ENCODE results near the gene TRIM45.
"Not testable (repeated sequence)": the region's sequence is repeated elsewhere in the genome, so short reads cannot be mapped to it uniquely, and the experiment has no call there.

Gene TRIM45

DNA sequence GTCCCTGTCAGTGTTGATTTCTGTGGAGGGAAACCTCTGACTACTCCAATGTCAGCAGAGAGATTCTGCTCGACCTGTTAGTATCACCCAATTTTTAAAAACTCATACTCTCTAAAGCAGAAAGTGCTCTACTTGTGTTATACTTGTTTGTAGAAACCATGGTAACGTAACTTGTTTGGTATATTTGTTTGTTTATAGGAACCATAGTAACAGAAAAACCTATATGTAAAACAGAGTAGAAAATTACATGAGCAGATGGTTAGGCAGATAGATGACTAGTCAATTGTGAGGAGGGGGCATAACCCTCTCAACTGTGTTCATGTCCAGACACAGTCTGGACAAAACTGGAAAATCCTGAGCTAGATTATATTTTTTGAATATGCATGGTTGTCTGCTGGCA lies 6.7 kb downstream of the TRIM45 start:
- Histone ChIP-seq H3K4me3 (ENCODE audit: low read depth in 1 of 2, low read length in 2 of 2) (no peak overlapping the region), H3K36me3 (ENCODE audit: control insufficient read depth in 1 of 2, insufficient read depth in 2 of 2, low read length in 2 of 2) (peaks cover 12 to 33% of the 10 kb centered on the region in 2 donors), H3K27ac (ENCODE audit: low read length) (no peak overlapping the region), H3K4me1 (ENCODE audit: control insufficient read depth in 1 of 2, insufficient read depth in 2 of 2, low read length in 2 of 2) (no peaks in the 10 kb centered on the region), H3K27me3 (ENCODE audit: low read depth, low read length) (no peaks in the 10 kb centered on the region), H3K9me3 (ENCODE audit: control insufficient read depth in 1 of 2, low read length in 2 of 2) (no peaks in the 10 kb centered on the region)

- H3K27me3 ChIP-seq (ENCODE audit: low read depth, low read length) = no peaks in the 10 kb centered on the region
Measured at GRCh38 chr1:117113199-117113598, 8.3 kb downstream of the TRIM45 start.

GRCh38 chr1:117112047-117112717 lies 9.4 kb downstream of the TRIM45 start:
- Histone ChIP-seq H3K4me3 (ENCODE audit: low read depth in 1 of 2, low read length in 2 of 2) (no peak overlapping the region), H3K36me3 (ENCODE audit: control insufficient read depth in 1 of 2, insufficient read depth in 2 of 2, low read length in 2 of 2) (peaks cover 12 to 51% of the 10 kb centered on the region in 2 donors), H3K9me3 (ENCODE audit: control insufficient read depth in 1 of 2, low read length in 2 of 2) (no peaks in the 10 kb centered on the region), H3K4me1 (ENCODE audit: control insufficient read depth in 1 of 2, insufficient read depth in 2 of 2, low read length in 2 of 2) (no peaks in the 10 kb centered on the region), H3K27me3 (ENCODE audit: low read depth, low read length) (no peaks in the 10 kb centered on the region), H3K27ac (ENCODE audit: low read length) (no peak overlapping the region)

More at GRCh38 chr1:117113199-117113598, 8.3 kb downstream of the TRIM45 start:
- Histone ChIP-seq H3K9me3 (ENCODE audit: control insufficient read depth in 1 of 2, low read length in 2 of 2) (no peaks in the 10 kb centered on the region), H3K27ac (ENCODE audit: low read length) (no peak overlapping the region), H3K36me3 (ENCODE audit: control insufficient read depth in 1 of 2, insufficient read depth in 2 of 2, low read length in 2 of 2) (peaks cover 12 to 47% of the 10 kb centered on the region in 2 donors), H3K4me1 (ENCODE audit: control insufficient read depth in 1 of 2, insufficient read depth in 2 of 2, low read length in 2 of 2) (no peaks in the 10 kb centered on the region), H3K4me3 (ENCODE audit: low read depth in 1 of 2, low read length in 2 of 2) (no peak overlapping the region)

DNA sequence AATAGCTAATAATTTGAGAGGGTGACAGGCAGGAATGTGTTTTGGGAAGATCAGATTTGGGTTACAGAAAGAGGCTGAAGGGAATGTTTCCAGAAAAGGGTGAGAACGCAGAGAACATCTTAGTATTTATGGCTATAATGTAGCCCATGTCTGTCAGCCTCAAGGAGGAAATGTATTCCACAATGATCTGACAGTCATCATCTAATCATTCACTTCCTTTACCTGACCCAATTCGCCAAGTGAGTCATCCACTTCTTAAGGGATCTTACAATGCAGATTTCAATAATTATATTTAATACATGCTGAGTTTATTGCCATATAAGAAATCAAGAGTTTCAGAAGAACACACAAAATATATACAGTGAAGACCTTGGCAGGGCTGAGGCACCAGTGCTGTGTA lies 10.8 kb downstream of the TRIM45 start:
- H3K27me3 ChIP-seq (ENCODE audit: low read depth, low read length) = no peaks in the 10 kb centered on the region
- no peak overlapping the region for H3K27ac ChIP-seq (ENCODE audit: low read length)
- peaks cover 12 to 55% of the 10 kb centered on the region in 2 donors for H3K36me3 ChIP-seq (ENCODE audit: control insufficient read depth in 1 of 2, insufficient read depth in 2 of 2, low read length in 2 of 2)
- no peak overlapping the region for H3K4me3 ChIP-seq (ENCODE audit: low read depth in 1 of 2, low read length in 2 of 2)
- no peaks in the 10 kb centered on the region for H3K9me3 ChIP-seq (ENCODE audit: control insufficient read depth in 1 of 2, low read length in 2 of 2)
- H3K4me1 ChIP-seq (ENCODE audit: control insufficient read depth in 1 of 2, insufficient read depth in 2 of 2, low read length in 2 of 2) = no peaks in the 10 kb centered on the region

GRCh38 chr1:117107364-117107763 lies 14.2 kb downstream of the TRIM45 start:
- no peaks in the 10 kb centered on the region for H3K4me1 ChIP-seq (ENCODE audit: control insufficient read depth in 1 of 2, insufficient read depth in 2 of 2, low read length in 2 of 2)
- H3K36me3 ChIP-seq (ENCODE audit: control insufficient read depth in 1 of 2, insufficient read depth in 2 of 2, low read length in 2 of 2) = peaks cover 5 to 37% of the 10 kb centered on the region in 2 donors
- H3K27me3 ChIP-seq (ENCODE audit: low read depth, low read length) = no peaks in the 10 kb centered on the region
- H3K27ac ChIP-seq (ENCODE audit: low read length) = no peak overlapping the region
- no peaks in the 10 kb centered on the region for H3K9me3 ChIP-seq (ENCODE audit: control insufficient read depth in 1 of 2, low read length in 2 of 2)
- H3K4me3 ChIP-seq (ENCODE audit: low read depth in 1 of 2, low read length in 2 of 2) = no peak overlapping the region

- no peak overlapping the region for H3K4me3 ChIP-seq (ENCODE audit: low read depth in 1 of 2, low read length in 2 of 2)
- no peaks in the 10 kb centered on the region for H3K9me3 ChIP-seq (ENCODE audit: control insufficient read depth in 1 of 2, low read length in 2 of 2)
- H3K36me3 ChIP-seq (ENCODE audit: control insufficient read depth in 1 of 2, insufficient read depth in 2 of 2, low read length in 2 of 2) = peaks cover 5 to 33% of the 10 kb centered on the region in 2 donors
- no peaks in the 10 kb centered on the region for H3K4me1 ChIP-seq (ENCODE audit: control insufficient read depth in 1 of 2, insufficient read depth in 2 of 2, low read length in 2 of 2)
- H3K27ac ChIP-seq (ENCODE audit: low read length) = no peak overlapping the region
- H3K27me3 ChIP-seq (ENCODE audit: low read depth, low read length) = no peaks in the 10 kb centered on the region
Measured at GRCh38 chr1:117106478-117106877, 15.1 kb downstream of the TRIM45 start.

GRCh38 chr1:117105722-117106121 lies 15.8 kb downstream of the TRIM45 start:
- Histone ChIP-seq H3K27me3 (ENCODE audit: low read depth, low read length) (no peaks in the 10 kb centered on the region), H3K9me3 (ENCODE audit: control insufficient read depth in 1 of 2, low read length in 2 of 2) (no peaks in the 10 kb centered on the region), H3K4me1 (ENCODE audit: control insufficient read depth in 1 of 2, insufficient read depth in 2 of 2, low read length in 2 of 2) (no peaks in the 10 kb centered on the region), H3K4me3 (ENCODE audit: low read depth in 1 of 2, low read length in 2 of 2) (no peak overlapping the region), H3K27ac (ENCODE audit: low read length) (no peak overlapping the region), H3K36me3 (ENCODE audit: control insufficient read depth in 1 of 2, insufficient read depth in 2 of 2, low read length in 2 of 2) (peaks cover 12 to 28% of the 10 kb centered on the region in 2 donors)

DNA sequence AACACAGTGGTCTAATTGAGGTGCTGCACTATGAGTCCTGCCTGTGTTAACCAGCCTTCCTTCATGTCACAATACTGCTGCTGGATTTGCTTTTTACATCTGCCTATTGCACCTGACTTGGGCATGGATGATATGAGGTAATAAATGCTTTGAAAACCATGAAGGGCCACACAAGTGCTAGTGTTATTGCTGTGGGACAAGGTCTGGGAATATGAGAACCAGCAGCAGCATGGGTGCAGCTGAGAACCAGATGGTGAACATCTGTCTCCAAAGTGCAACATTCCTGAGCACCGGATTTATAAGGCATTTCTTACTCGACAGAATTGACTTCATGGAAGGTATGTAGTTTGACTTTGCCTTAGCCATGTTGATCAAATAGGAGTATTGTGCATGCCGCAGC lies 16.6 kb downstream of the TRIM45 start:
- no peaks in the 10 kb centered on the region for H3K27me3 ChIP-seq (ENCODE audit: low read depth, low read length)
- no peaks in the 10 kb centered on the region for H3K9me3 ChIP-seq (ENCODE audit: control insufficient read depth in 1 of 2, low read length in 2 of 2)
- H3K4me1 ChIP-seq (ENCODE audit: control insufficient read depth in 1 of 2, insufficient read depth in 2 of 2, low read length in 2 of 2) = no peaks in the 10 kb centered on the region
- H3K36me3 ChIP-seq (ENCODE audit: control insufficient read depth in 1 of 2, insufficient read depth in 2 of 2, low read length in 2 of 2) = peaks cover 17 to 31% of the 10 kb centered on the region in 2 donors
- H3K27ac ChIP-seq (ENCODE audit: low read length) = no peak overlapping the region
- no peak overlapping the region for H3K4me3 ChIP-seq (ENCODE audit: low read depth in 1 of 2, low read length in 2 of 2)

DNA sequence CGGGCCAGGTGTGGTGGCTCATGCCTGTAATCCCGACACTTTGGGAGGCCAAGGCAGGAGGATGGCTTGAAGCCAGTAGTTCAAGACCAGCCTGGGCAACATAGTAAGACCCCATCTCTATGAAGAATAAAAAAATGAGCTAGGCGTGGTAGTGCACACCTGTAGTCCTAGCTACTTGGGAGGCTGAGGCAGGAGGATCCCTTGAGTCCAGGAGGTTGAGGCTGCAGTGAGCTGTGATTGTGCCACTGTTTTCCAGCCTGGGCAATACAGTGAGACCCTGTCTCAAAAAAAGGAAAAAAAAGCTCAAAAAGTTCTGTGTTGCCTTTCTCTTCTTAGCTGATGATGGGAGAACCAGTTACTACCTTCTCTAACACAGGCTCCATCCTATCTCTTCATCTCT lies 19.7 kb downstream of the TRIM45 start:
- H3K27ac ChIP-seq (ENCODE audit: low read length); H3K4me3 ChIP-seq (ENCODE audit: low read depth in 1 of 2, low read length in 2 of 2); H3K4me1 ChIP-seq (ENCODE audit: control insufficient read depth in 1 of 2, insufficient read depth in 2 of 2, low read length in 2 of 2); H3K9me3 ChIP-seq (ENCODE audit: control insufficient read depth in 1 of 2, low read length in 2 of 2); H3K27me3 ChIP-seq (ENCODE audit: low read depth, low read length): not testable (repeated sequence)
- peaks cover 15 to 30% of the 10 kb centered on the region in 2 donors for H3K36me3 ChIP-seq (ENCODE audit: control insufficient read depth in 1 of 2, insufficient read depth in 2 of 2, low read length in 2 of 2)

GRCh38 chr1:117101334-117101733 lies 20.2 kb downstream of the TRIM45 start:
- Histone ChIP-seq H3K9me3 (ENCODE audit: control insufficient read depth in 1 of 2, low read length in 2 of 2) (no peaks in the 10 kb centered on the region), H3K4me1 (ENCODE audit: control insufficient read depth in 1 of 2, insufficient read depth in 2 of 2, low read length in 2 of 2) (no peaks in the 10 kb centered on the region), H3K27ac (ENCODE audit: low read length) (no peak overlapping the region), H3K36me3 (ENCODE audit: control insufficient read depth in 1 of 2, insufficient read depth in 2 of 2, low read length in 2 of 2) (peaks cover 13 to 30% of the 10 kb centered on the region in 2 donors), H3K4me3 (ENCODE audit: low read depth in 1 of 2, low read length in 2 of 2) (no peak overlapping the region), H3K27me3 (ENCODE audit: low read depth, low read length) (no peaks in the 10 kb centered on the region)

GRCh38 chr1:117098287-117098890 lies 23.2 kb downstream of the TRIM45 start:
- Histone ChIP-seq H3K27me3 (ENCODE audit: low read depth, low read length) (no peaks in the 10 kb centered on the region), H3K36me3 (ENCODE audit: control insufficient read depth in 1 of 2, insufficient read depth in 2 of 2, low read length in 2 of 2) (peaks cover 21 to 30% of the 10 kb centered on the region in 2 donors), H3K4me1 (ENCODE audit: control insufficient read depth in 1 of 2, insufficient read depth in 2 of 2, low read length in 2 of 2) (no peaks in the 10 kb centered on the region), H3K4me3 (ENCODE audit: low read depth in 1 of 2, low read length in 2 of 2) (no peak overlapping the region), H3K27ac (ENCODE audit: low read length) (no peak overlapping the region), H3K9me3 (ENCODE audit: control insufficient read depth in 1 of 2, low read length in 2 of 2) (no peaks in the 10 kb centered on the region)

DNA sequence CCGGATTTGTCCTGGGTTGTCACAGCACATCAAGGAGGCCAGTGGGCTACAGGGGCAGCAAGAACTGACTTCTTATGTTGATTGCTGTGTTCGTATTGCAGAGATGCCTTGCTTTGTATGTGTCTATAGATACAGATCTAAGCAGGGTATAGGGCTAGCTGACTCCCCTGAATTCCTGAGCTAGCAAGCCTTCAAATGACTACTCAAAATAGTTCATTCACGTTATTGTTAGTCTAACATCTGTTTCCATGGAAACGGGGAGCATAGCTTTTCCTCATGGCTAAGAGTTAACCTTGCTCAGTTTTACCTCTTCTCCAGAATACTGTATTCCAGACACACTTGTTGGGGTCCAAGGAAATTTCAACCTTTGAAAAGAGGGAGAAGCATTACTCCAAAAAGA lies 24.1 kb downstream of the TRIM45 start:
- H3K36me3 ChIP-seq (ENCODE audit: control insufficient read depth in 1 of 2, insufficient read depth in 2 of 2, low read length in 2 of 2) = peaks cover 28% of the 10 kb centered on the region in 2 donors
- no peaks in the 10 kb centered on the region for H3K27me3 ChIP-seq (ENCODE audit: low read depth, low read length)
- no peaks in the 10 kb centered on the region for H3K9me3 ChIP-seq (ENCODE audit: control insufficient read depth in 1 of 2, low read length in 2 of 2)
- H3K4me3 ChIP-seq (ENCODE audit: low read depth in 1 of 2, low read length in 2 of 2) = no peak overlapping the region
- H3K4me1 ChIP-seq (ENCODE audit: control insufficient read depth in 1 of 2, insufficient read depth in 2 of 2, low read length in 2 of 2) = no peaks in the 10 kb centered on the region
- H3K27ac ChIP-seq (ENCODE audit: low read length) = no peak overlapping the region

All from muscle layer of duodenum (tissue), 2 donors.